HG03457 (cell line): ENCODE measurements around the gene BCDIN3D.
A peak's percentile ranks its signal among the peaks of the same experiment; 100 is the strongest.
"Not testable (repeated sequence)": the region's sequence is repeated elsewhere in the genome, so short reads cannot be mapped to it uniquely, and the experiment has no call there.

Experiments
- ATAC-seq: cut with Tn5 transposase; IDR thresholded peaks from one replicate; pipeline ENCODE4 v1.9.1; 2021; ENCODE audit warnings: moderate number of reproducible peaks; ENCODE audit not compliant: unreplicated experiment

BCDIN3D gene

GRCh38 chr12:49863946-49864797 is 21.3 kb upstream of the BCDIN3D start:
- ATAC-seq: no peak

GRCh38 chr12:49860921-49861320 is 18.0 kb upstream of the BCDIN3D start:
- ATAC-seq: not testable (repeated sequence)

GRCh38 chr12:49855890-49856289 is 13.0 kb upstream of the BCDIN3D start:
- ATAC-seq: not testable (repeated sequence)

- no peak for ATAC-seq
These were observed 12.1 kb upstream of the BCDIN3D start for GRCh38 chr12:49854976-49855375.

GRCh38 chr12:49853671-49854070 is 10.8 kb upstream of the BCDIN3D start:
- no peak for ATAC-seq

GRCh38 chr12:49847161-49847560 is 4.3 kb upstream of the BCDIN3D start:
- no peak for ATAC-seq

- ATAC-seq: no peak
These were observed 3.1 kb upstream of the BCDIN3D start for GRCh38 chr12:49846032-49846431.

GRCh38 chr12:49843876-49844437 is 1.1 kb upstream of the BCDIN3D start:
- ATAC-seq: no peak

- no peak for ATAC-seq
These were observed 505 bp upstream of the BCDIN3D start for GRCh38 chr12:49843411-49843810.

GRCh38 chr12:49838973-49839633 is 3.8 kb downstream of the BCDIN3D start:
- no peak for ATAC-seq

- no peak for ATAC-seq
These were observed 10.0 kb downstream of the BCDIN3D start for GRCh38 chr12:49832836-49833421.

- ATAC-seq: no peak
These were observed 11.2 kb downstream of the BCDIN3D start for GRCh38 chr12:49831717-49832116.

- ATAC-seq: peak; percentile 64
These were observed 14.5 kb downstream of the BCDIN3D start, which contains the start of gene NCKAP5L for GRCh38 chr12:49828133-49829091. Gene NCKAP5L, minus strand, starts transcription at chr12:49828413. Its CDS starts 24,369 bp downstream, at chr12:49804044.

GRCh38 chr12:49827401-49828099 is 15.4 kb downstream of the BCDIN3D start:
- no peak for ATAC-seq

- no peak for ATAC-seq
These were observed 15.9 kb downstream of the BCDIN3D start for GRCh38 chr12:49827051-49827400.

- ATAC-seq: no peak
These were observed 16.9 kb downstream of the BCDIN3D start for GRCh38 chr12:49825971-49826421.

GRCh38 chr12:49825360-49825970 is 17.4 kb downstream of the BCDIN3D start:
- ATAC-seq: no peak

- no peak for ATAC-seq
These were observed 18.0 kb downstream of the BCDIN3D start for GRCh38 chr12:49824895-49825294.

- ATAC-seq: no peak
These were observed 18.5 kb downstream of the BCDIN3D start for GRCh38 chr12:49824416-49824815.
